GM21526 (cell line): ENCODE measurements around the gene PPP1CA.

Experiments
- ATAC-seq: cut with Tn5 transposase; IDR thresholded peaks from one replicate; pipeline ENCODE4 v1.9.1; 2021; ENCODE audit warnings: moderate library complexity; ENCODE audit not compliant: unreplicated experiment, low FRiP score

The PPP1CA gene

DNA sequence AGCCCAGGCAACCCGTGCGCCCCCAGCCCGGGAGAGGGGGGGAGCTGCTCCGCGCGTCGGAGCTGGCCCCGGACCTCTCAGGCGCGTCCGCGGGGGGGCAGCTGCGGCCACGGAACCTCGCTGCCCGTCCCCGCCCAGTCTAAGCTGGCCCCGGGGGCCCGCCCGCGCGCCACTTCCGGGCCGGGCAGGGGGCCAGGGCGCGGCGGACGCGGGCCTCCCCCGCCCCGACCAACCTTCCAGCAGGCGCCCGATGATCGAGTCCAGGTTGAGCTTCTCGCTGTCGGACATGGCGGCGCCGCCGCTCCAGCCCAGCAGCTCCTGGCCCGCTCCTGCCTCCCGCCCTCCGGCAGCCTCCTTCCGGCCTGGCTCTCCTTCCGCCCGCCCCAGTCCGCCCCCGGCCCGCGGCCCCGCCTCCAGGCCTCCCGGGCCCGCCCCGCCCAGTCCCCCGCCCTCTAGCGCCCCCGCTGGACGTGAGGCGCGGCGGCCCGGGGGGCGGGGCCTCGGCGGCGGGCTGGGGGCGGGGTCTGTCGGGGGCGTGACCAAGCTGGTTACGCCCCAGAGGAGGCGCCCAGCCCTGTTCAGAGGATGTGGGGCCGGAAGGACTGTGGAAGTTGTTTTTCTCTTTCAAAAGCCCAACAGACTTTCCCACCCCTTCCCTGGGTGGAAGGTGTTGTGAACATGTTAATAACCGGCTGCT, at the start of gene PPP1CA:
Gene PPP1CA (minus strand): TSS at position 364 of the 697 bp plus-strand sequence. CDS start 76 bp downstream, at position 288.
- ATAC-seq = peak; percentile 35

DNA sequence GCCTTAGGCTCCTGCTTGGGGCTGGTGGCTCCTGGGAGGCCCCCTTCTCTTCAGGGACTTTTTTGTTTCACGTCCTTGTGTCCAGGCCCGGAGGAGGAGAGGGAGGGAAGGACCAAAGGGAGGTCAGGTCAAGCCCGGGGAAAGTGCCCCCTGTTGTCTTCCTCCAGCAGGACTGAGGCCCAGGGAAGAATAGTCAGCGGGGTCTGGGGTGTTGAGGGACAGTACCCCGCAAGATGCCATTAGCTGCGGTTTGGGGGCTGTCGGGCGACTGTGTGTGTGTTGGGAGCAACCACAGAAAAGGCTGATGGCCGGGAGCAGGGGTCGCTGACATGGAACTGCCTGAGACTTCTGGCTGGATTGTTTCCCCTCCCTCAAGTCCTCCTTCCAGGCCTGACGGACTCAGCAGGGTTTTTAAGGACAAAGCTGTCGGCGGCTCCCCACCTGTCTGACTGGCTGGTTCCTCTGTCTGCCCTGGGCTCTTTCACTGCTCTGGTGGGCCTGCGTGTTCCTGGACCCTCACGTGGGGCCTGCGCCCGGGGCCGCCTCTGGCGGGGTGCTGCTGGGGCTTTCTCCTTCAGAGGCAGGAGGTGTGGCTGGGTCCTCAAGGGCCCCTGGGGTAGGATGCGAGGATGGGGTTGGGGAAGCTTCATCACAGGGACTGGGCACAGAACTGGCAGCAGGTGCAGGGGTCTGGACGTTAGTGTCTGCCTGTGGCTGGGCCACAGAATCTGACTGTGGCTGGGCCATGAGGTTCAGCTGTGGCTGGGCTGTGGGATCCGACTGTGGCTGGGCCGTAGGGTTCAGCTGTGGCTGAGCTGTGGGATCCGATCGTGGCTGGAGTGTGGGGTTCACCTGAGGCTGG, 49.4 kb upstream of the PPP1CA start:
- ATAC-seq = no peak

DNA sequence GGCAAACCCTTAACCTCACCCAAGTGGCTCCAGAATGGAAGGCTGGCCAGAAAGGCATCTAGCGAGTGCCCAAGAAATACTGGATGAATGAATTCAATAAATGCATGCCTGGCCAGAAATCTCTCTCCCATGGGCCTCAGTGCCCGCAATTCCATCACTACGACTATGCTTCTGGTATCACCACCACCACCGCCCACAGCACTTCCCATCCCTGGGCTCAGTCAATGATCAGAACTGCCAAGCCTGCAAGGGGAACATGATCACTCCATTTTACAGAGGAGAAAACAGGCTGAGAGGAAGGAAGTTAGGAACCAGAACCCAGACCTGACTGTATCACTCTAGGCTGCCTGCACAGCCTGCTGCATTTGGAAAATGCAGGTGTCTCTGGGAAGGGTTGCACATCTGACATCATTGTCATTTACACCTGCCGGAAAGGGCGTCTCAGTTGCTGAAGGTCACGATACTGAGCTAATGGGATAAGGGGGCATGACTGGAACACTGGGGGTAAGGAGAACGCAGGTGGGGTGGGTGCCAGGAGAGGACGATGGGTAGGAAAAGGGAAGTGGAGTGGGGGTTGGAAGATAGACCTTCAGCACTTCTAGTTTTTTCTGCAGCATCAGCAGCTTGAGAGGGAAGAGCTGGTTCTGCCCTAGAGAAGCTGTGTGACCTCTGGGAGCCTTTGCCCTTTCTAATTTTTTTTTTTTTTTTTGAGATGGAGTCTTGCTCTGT, 47.6 kb upstream of the PPP1CA start:
- no peak for ATAC-seq

DNA sequence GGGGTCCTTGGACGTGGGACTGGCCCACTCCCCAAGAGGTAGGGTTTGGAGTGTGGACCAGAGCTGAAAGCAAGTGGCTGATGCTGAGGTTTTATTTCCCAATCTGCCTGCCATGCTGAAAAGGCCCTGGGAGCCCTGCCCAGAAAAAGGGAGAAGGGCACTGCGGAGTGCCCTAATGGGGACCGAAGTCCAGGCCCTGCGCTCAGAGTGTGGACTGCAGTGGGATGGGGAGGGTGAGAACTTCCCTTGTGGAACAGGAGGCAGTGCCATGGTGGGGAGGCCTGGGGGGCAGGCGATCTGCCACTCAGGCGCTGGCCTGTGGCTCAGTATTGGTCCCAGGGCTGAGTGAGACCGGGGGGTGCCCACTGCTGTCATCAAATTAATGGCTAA, 46.6 kb upstream of the PPP1CA start:
- no peak for ATAC-seq

DNA sequence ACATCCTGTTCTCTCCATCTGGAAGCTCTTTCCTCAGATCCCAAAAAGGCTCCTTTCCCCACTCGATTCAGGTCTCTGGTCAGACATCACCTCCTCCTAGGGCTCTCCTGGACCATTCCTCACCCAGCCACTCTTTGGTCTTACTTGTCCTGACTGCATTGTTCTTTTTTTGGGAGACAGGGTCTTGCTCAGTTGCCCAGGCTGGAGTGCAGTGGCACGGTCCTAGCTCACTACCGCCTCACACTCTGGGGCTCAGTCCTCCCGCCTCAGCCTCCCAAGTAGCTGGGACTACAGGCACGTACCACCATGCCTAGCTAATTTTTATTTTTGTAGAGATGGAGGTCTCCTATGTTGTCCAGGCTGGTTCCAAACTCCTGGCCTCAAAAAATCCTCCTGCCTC, 43.9 kb upstream of the PPP1CA start:
- ATAC-seq = no peak

DNA sequence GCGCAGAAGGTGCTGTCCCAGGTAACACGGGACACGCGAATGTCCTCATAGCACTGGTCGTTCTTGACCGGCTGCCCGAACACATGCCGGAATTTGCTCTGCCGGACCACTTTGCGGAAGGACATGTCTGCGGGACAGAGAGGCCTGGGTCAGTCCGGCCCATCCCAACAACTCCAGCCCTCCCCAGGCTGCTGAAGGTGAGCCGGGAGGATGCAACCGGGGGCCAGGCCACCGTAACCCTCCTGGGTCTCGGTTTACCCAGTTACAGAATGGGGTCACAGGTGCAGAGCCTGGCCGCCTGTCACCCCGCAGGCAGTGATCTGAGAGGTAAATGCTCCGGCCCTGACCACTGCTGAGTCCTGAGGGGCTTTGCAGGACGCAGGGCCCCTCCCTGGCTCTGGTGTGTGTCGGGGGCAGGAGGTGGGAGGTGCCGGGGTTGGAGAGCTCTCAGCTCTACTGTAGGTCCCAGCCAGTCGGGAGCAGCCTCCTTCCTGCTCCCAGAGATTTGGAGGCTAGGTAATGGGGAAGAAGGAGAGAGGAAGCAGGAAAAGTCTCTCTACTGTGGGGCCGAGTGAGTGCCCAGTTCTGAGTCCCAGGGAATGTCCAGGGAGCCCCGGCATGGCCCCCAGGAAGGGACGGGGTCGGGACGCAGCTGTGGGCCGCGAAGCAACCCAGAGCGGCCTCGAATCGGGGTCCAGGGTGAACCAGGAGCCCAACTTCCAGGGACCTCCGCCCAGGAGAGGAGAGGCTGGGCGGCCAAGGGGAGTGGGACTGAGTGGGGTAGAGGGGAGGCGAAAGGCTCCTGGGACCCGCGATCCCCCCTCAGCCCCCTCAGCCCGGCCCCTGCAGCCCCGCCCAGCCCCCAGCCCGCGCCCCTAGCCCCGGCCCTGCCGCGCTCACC, 41.1 kb upstream of the PPP1CA start:
- no peak for ATAC-seq

DNA sequence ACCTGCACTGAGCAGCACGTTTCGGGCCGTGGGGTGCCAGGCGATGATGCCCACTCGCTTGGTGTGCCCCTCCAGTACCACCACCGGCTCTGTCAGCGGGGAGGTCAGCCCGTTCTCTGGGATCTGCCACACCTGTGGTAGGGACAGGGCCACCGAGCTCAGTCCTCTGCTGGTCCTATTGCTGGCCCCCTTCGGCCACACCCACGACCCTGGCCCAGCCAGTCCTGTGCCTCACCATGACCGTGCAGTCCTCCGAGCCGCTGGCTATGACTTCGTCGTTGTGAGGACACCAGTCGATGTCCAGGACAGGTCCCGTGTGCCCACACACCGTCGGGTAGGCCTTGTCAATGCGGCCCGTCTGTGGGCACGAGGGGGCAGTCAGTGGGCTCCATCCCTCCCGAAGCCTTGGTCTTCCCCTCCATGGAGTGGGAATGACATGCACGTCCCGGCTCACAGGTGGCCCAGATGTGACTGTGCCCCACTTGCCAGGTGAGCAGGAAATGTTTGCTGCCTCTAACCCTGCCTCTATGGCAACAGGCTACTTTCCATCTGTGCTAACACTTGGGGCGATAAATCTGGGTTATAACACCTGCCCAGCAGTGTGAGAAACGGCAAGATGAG, 40.2 kb upstream of the PPP1CA start:
- no peak for ATAC-seq

DNA sequence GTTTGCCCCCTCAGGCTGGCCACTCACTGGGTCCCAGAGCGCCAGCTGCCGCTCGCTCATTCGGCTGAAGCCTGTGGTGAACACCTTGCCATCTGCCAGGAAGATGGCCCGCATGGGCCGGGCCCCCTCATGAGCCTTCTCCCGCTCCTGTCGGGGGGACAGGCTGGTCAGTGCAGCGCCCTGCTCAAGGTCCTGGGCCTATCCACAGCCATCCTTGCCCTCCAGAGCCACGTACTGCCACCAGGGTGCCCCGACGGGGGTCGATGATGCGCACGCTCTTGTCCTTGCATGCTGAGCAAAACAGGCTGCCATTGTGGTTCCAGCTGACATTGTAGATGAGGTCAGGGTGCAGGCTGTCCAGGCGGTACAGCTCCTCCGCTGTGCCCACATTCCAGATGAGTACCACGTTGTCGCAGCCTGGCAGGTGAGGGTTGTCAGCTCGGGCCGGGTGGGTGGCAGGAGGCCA, 39.5 kb upstream of the PPP1CA start:
- ATAC-seq = no peak

DNA sequence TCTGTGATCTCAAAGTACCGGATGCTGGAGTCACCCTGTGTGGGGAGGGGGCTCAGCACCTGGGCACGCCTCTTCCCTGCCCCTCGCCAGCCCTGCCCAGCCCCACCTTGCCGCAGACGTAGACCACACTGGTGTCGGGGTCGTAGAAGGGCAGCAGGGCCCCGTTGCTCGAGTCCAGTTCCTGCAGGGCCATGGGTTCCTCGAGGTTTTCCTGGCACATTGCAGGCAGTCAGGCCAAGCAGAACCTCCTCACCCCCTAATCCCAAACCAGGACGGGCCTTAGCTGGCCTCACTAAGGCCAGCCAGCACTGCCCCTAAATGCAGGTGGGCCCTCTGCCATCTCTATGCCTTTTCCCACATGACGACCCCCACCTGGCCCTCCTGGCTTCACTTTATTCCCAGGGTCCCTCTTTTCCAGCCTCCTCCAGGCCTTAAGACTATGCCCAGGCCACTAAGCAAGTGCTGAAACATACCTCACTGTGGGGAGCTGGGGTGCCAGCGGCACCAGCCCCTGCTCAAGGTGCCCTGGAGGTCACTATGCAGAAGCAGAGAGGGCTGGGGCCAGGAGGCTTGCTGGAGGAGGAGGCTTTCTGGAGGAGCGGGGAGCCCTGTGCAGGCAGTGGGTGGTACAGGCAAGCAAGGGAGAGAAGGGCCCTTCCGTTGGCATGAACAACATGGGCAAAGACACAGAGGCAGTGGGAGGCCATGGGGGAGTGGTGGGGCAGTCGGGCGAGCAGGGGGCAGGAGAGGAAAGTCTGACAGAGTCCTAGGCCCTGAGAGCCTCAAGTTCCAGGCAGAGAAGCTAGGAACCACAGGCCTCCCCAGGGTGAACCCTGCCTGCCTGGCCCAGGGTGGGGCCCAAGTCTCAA, 38.8 kb upstream of the PPP1CA start:
- ATAC-seq = no peak

DNA sequence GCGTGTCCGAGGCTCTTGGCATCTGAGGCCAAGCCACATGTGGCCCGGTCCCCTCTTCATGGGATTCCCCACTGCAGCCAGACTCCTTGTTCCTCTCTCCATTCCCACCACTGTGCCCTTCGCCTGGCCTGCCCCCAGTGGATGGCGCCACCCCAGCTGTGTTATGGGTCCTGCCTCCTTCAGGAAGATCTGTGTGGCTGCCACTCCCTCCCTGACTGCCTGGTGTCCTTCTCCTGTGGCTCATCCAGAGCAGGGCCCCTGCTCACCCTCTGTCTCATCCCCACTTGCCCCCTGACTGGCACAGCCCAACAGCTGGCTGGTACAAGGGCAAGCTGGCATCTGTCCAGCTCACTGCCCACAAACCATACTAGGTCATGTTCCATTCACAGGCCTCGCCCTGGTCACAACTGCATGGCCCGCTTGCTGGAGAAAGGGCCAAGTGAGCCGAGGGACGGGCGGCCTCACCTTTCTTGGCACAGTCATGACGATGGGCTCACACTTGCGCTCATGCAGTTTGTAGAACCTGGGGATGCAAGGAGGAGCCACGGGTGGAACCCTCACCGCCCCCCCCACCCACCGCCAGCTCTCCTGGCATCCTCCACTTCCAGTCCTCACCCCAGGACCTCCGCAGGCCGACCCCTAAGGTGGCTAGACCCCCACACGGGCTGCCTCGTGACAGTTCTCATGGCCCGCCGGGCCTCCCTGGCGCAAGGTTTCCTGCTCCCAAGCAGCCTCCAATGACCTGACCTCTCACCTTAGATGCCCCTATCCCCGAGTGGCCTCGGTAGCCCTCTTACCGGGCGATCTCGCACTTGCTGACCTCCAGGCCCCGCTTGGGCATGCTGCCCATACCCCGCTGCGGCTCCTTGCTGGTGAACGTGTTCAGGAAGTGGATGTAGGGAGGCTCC, 37.9 kb upstream of the PPP1CA start:
- no peak for ATAC-seq

DNA sequence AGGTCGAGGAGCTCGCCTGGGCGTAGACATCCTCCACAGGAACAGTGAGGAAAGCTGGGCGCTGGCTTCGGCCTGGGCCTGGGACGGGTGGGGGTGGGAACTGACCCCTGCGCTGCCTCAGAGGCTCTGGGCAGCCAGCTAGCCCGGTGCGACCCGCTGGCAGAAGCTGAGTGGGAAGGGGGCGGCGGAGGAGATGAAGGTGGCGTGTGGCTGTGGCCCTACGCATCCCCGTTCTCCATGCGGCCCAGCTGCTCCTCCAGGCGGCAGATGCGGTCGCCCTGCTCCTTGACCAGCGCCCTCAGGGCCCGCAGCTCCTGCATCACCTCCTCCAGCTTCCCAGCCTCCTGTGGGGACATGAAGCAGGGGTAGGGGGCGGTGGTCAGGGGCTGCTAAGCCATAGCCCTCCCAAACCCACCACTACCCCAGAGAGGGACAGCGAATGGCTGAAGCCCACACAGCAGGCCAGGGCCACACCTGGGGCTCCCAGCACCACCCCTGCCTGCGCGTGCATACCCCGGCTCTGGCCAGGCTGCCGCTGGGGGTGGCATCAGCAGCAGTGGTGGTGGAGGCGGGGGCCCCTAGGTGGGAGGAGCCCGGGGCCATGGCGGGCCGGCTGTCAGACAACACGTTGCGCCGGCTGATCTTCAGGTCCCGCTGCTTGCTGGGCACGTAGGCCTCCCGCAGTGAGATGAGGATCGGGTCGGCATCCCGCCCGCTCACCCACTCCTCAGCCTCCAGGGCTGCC, 36.7 kb upstream of the PPP1CA start:
- no peak for ATAC-seq

DNA sequence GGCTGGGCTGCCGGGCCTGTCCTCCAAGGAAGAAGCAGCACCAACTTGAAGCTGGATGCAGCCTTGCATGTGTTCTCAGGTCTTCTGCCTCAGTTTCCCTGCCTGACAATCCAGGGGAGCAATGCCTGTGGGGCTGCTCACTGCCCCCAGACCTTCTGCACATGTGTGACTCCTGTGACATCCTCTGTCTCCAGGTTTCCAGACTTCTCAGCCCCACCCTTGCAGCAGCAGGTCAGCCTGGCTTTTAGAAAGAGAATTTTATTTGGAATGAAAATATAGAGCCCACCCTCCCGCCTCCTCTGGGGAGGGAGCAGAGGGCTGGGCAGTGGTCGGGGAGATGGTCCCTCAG, 36.1 kb upstream of the PPP1CA start:
- ATAC-seq = no peak

DNA sequence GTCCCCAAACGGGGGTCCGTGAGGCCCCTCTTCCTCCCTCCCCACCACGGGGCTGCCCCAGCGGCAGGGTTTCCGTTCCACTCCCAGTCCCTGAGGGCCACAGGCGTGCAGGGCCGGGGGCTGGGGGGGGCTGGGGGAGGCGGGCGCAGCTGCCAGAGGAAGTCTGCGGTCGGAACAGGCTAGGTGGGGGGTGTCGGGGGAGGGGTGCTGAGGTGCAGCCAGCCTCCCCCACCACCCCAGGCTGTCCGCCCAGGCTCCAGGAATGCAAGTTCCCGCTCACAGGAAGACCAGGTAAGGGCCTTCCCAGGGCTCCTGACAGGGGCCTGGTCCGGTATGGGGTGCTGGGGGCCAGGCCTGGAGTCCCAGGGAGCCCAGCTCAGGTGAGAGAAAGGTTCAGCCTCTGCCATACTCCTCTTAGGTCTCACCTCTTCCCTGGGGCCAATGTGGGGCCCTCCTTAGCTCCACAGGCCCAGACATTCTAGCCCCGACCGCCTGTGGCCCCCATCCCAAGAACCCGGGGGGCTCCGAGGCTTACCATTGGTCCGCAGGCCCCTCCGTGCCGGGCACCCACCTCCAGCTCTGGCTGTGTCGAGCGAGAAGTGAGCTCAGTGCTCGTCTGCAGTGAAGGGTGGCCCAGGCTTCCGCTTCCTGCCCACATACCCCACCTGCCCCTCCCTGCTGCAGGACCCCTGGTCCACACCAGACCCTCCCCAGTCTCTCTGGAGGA, 35.6 kb upstream of the PPP1CA start, which contains the start of gene PTPRCAP:
Gene PTPRCAP (minus strand): TSS at position 601 of the 727 bp plus-strand sequence. CDS start 63 bp downstream, at position 538.
- no peak for ATAC-seq

DNA sequence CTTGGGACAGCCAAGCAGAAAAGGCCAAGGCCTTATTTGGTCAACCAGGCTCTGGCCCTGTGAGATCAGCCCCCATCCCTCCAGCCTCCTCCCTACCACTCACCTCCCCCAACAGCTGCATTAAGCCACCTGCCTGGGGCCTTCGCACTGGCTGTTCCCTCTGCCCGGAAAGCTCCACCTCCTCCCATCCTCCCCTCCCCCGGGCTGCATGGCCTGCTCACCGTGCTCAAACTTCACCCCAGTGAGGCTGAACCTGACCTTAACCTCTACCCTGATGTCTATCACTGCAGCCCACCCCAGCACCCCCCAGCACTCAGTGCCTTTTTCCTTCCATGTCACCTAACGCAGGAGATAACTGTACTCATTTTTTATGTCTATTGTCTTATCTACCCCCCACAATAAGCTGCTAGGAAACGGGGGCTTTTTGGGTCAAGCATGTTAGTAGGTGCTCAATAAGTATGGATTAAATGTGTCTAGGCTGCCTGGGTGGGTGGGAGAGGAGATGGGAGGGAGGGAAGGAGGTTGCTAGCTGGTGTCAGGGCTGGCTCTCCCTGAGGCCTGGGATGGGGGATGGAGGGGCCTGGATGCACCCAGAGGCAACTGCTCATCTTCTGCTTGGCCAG, 34.9 kb upstream of the PPP1CA start:
- no peak for ATAC-seq

DNA sequence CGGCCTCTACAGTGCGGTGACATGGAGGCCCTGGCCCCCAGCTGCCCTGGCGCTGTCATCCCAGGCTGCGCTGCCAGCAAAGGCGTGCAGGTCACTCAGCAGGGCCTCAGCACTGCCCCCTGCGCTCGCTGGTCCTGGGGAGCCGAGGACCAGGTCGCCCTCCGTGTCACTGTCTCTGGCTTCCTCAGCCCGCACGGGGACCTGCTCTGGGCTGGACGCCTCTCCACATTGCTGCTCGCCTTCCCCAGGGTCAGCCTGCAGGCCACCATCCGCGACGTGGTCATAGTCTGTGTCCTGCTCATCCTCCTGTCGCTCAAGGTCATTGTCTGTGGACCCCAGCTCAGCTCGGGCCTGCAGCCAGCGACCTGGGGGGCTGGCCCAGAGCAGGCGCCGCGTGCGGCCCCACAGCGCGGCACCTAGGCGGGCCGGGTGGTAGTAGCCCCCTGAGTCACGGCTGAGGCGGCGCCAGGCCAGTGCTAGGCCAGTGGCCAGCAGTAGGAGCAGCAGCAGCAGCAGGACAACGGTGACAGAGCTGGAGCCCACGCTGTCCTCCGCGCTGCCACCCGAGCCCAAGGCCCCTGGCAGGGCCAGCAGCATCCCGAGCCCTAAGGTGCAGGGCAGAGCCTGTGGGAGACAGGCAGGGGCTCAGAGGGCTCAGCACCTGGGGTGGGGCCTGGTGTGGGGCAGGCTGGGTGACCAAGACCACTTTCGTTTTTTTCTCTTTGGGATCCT, 34.2 kb upstream of the PPP1CA start:
- ATAC-seq = no peak
